ENCODE measurements around the gene DCAF4L1.

DCAF4L1 gene

GRCh38 chr4:41964401-41964800 is 17.2 kb upstream of the DCAF4L1 start:
- DNase-seq (ENCODE audit: low read depth): no peak
- TF ChIP-seq CTCF (IDR thresholded peaks at IDR 0.05; ENCODE audit: insufficient read depth, low read depth, low read length, missing control alignments): no peak
- no peak overlapping the region for H3K4me3 ChIP-seq (ENCODE audit: low read depth, low read length)

- no peak for DNase-seq (ENCODE audit: low read depth)
- TF ChIP-seq CTCF (IDR thresholded peaks at IDR 0.05; ENCODE audit: insufficient read depth, low read depth, low read length, missing control alignments): no peak
- no peak overlapping the region for H3K4me3 ChIP-seq (ENCODE audit: low read depth, low read length)
Observed at GRCh38 chr4:41967392-41967791, 14.2 kb upstream of the DCAF4L1 start.

GRCh38 chr4:41969671-41970070 is 11.9 kb upstream of the DCAF4L1 start:
- no peak overlapping the region for H3K4me3 ChIP-seq (ENCODE audit: low read depth, low read length)
- DNase-seq (ENCODE audit: low read depth): no peak
- no peak for TF ChIP-seq CTCF (IDR thresholded peaks at IDR 0.05; ENCODE audit: insufficient read depth, low read depth, low read length, missing control alignments)

GRCh38 chr4:41975341-41975740 is 6.2 kb upstream of the DCAF4L1 start:
- DNase-seq (ENCODE audit: low read depth): no peak
- H3K4me3 ChIP-seq (ENCODE audit: low read depth, low read length): no peak overlapping the region
- no peak for TF ChIP-seq CTCF (IDR thresholded peaks at IDR 0.05; ENCODE audit: insufficient read depth, low read depth, low read length, missing control alignments)

- H3K4me3 ChIP-seq (ENCODE audit: low read depth, low read length): no peak overlapping the region
- TF ChIP-seq CTCF (IDR thresholded peaks at IDR 0.05; ENCODE audit: insufficient read depth, low read depth, low read length, missing control alignments): no peak
- DNase-seq (ENCODE audit: low read depth): no peak
Observed at GRCh38 chr4:41976775-41977516, 4.6 kb upstream of the DCAF4L1 start.

GRCh38 chr4:41977709-41978108 is 3.8 kb upstream of the DCAF4L1 start:
- TF ChIP-seq CTCF (IDR thresholded peaks at IDR 0.05; ENCODE audit: insufficient read depth, low read depth, low read length, missing control alignments): no peak
- no peak for DNase-seq (ENCODE audit: low read depth)
- H3K4me3 ChIP-seq (ENCODE audit: low read depth, low read length): no peak overlapping the region

- no peak for DNase-seq (ENCODE audit: low read depth)
- TF ChIP-seq CTCF (IDR thresholded peaks at IDR 0.05; ENCODE audit: insufficient read depth, low read depth, low read length, missing control alignments): no peak
- H3K4me3 ChIP-seq (ENCODE audit: low read depth, low read length): no peak overlapping the region
Observed at GRCh38 chr4:41982716-41983115, 1.2 kb downstream of the DCAF4L1 start.
